GM18951 (cell line): ENCODE measurements around the gene NUTF2.
"Not testable (repeated sequence)": the region's sequence is repeated elsewhere in the genome, so short reads cannot be mapped to it uniquely, and the experiment has no call there.

Experiments used
- POLR2A ChIP-seq: IDR thresholded peaks from 4 replicates; pipeline ENCODE4 v1.6.1; 2011; ENCODE audit warnings: mild to moderate bottlenecking; ENCODE audit not compliant: insufficient read length, insufficient read depth; ENCODE audit errors: extremely low read depth
- in situ Hi-C: fragments of 300-500 bp; cut with MboI; formaldehyde crosslinking; loops from one replicate; pipeline ENCODE4 v1.12.0; 2022; ENCODE audit warnings: low sequenced_read_pairs, mixed read lengths, inconsistent platforms; ENCODE audit not compliant: unreplicated experiment

The NUTF2 gene

DNA sequence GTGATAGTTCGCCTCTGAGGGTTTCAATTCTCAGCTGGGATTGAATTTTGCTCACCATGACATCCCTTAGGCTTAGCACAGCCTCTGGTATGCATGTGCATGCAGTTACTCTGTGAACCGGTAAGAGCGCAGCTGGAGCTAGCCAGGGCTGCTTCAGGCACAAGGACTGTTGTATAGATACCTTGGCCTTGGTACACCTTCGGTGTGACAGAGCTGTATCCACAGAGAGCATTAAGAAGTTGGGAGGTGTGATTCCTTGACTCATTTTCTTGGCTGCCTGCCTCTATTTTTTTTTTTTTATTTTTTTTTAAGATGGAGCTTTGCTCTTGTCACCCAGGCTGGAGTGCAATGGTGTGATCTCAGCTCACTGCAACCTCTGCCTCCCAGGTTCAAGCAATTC is 2.2 kb upstream of the NUTF2 start:
- TF ChIP-seq POLR2A: no peak
- in situ Hi-C loops: no loop called here

DNA sequence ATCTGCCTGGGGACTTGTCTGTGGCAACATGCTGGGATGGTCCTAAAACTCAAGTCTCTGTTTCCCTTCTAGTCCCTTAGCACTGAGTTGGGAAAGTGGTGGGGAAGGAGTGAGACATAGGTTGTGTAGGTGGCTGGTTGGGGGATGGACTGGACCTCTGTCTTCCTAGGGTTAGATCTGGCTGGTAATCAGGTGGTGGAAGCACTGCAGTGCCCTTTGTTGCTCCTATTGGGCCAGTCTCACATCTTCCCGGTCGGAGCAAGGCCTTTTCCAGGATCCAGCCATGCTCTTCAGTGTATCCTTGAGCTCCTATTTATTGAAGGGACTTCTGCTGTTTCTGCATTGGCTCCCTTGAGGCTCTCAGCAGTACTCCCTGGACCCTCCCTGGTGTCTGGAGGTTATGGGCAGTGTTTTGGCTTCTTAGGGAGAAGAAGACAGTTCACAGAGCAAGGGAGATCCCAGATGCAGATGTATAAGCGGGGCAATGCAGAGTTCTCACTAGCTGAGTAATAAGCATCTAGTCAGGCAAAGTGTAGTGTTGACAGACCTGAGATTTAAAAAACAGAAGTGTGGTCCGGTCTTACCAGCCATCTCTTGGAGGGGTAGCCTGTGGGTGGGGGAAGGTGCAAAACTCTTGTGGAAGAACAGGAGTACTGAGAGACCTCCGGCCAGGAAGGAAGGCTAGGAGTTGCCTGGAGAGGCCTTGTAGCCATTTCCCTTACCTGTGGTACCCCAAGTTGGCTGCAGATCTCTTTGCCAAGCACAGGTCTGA is 1.3 kb upstream of the NUTF2 start:
- no peak for TF ChIP-seq POLR2A
- in situ Hi-C loops: no loop called here

DNA sequence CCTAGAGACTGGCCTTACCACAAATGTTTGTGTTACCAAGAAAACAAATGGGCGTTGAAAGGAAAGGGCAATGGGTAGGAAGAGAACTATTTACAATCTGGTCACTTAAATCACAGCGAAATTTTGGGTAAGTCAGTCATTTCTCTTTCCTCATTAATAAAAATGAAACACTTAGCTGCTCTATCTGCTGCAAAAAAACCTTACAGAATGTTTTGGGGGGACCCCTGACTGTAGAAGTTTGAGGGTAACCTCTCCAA is 742 bp upstream of the NUTF2 start:
- no peak for TF ChIP-seq POLR2A
- in situ Hi-C loops: no loop called here

DNA sequence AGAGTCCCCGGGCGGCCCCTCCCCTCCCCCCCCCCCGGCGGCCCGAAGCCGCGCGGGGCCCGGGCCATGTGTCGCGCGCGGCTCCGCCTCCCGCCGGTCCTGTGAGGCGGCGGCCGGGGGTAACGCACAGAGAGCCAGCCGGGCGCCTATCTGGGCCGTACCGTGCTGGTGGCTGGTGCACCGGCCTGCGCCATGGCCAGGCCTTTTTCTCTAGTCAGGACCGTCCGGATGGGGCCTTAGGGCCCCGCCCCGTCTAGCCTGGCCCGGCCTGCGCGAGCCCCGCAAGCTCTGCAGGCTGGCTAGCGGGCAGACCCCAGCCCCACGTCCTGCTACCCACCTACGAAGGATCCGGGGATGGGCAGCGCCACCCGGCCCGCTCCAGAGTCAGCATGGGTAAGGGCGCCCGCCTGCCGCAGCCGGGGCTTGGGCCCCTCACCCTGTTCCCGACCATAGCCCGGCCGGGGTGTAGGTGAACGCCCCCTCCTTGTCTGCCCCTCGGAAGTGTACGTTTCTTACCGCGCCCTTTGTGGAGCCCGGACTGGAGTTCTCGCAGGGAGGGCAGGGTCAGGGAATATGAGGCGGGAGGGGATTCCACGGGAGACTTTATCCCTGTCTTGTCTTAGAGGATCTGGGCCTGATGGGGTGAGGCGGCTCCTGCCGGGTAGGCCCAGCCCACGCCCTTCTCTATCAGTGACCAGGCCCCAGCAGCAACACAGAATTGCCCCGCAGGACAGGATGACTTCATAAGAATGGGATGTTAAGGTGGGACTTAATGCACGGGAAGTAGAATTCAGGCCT is 530 bp downstream of the NUTF2 start, which contains the start of gene CENPT:
Gene CENPT (minus strand): TSS at position 630 of the 798 bp plus-strand sequence. CDS start 13,834 bp downstream, outside the sequence.
- in situ Hi-C loops: no loop called here
- no peak for TF ChIP-seq POLR2A

DNA sequence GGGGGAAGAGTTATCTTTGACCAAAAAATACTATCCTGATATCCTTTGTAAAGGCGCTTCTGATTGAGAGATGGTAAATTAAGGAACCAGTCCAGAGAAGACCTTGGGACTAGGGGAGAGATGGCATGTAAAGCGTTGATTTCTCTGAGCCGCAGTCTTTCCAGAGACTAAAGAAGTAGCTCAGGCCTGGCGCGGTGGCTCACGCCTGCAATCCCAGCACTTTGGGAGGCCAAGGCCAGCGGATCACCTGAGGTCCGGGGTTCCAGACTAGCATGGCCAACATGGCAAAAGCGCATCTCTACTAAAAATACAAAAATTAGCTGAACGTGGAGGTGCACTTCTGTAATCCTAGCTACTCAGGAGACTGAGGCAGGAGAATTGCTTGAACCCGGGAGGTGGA is 1.4 kb downstream of the NUTF2 start:
- no peak for TF ChIP-seq POLR2A
- in situ Hi-C loops: no loop called here

DNA sequence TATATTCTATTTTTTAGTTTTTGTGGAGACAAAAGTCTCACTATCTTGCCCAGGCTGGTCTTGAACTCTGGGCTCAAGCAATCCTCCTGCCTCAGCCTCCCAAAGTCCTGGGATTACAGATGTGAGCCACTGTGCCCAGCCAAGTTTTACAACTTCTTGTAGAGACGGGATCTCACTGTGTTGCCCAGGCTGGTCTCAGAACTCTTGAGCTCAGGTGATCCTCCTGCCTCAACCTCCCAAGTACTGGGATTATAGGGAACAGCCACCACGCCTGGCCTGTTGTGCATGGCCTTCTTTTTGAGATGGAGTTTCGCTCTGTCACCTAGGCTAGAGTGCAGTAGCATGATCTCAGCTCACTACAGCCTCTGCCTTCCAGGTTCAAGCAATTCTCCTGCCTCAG is 6.9 kb downstream of the NUTF2 start:
- no peak for TF ChIP-seq POLR2A
- in situ Hi-C loops: no loop called here

DNA sequence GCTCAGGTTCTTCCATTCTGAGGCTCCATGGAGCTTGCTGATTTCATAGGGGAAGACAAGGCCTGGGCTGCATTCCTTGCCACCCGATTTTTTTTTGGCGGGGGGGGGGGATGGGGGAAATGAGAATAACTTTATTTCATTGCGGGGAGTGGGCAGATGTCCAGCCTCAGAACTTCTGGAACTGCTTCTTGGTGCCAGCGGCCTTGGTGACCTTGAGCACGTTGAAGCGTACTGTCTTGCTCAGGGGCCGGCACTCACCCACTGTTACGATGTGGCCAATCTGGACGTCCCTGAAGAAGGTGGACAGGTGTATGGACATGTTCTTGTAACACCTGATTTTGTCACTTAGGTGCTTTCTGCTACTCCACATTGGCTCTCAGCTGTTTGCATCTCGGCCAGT is 9.1 kb downstream of the NUTF2 start:
- in situ Hi-C loops: no loop called here
- no peak for TF ChIP-seq POLR2A

DNA sequence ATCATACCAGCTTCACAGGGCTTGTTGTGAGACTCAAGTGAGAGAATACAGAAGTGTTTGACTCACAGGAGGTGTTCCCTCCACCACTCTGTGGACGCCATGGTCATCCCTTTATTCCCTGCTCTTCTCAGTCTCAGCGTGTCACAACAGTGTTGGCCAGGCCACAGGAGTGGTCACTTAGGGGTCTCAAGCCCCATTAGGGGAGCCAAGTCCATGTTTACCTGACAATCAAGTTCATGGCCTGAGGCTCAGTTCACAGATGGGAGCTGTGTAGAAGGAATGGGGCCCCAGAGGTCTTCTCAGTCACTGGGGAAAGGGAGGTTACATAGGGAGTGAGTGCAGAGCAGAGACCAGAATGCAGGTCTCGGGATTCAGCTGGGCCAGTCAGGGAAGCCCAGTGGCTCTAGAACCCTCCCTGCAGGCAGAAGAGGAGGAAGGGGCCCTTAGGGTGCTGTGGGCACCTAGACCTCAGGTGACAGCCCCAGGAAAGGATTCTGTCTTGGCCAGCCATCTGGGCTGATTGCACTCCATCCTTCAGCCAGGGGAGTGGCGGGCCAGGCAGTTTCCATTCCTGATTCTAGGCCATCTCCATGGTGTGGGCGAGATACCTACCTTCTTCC is 10.3 kb downstream of the NUTF2 start:
- in situ Hi-C loops: no loop called here

DNA sequence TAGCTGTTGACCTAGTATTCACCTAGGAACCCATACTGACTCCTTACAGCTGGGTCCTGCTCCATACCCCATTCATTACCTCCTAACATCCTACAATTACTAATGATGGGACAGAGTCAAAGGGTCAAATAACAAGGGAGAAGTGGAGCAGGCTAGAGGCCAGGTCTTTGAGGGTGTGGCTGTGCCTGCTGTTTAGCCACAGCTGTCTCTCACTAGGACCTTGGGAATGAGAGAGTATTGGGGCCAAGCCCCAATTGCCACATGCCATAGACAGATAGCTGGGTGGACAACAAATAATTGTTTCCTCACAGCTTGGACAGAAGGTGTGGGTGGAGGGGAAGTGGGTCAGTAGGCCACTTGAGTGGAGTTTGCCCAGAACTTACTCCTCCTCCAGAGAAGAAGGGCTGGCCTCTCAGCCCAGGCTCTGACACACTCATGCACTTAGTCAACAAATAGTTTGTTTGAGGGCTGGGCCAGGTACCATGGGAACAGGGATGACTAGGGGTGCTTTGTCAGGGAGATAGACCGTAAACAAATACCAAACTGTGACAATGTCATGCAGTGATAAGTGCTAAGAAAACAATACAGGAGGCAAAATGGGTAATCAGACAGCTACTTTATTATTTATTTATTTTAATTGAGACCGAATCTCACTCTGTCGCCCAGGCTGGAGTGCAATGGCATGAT is 11.0 kb downstream of the NUTF2 start:
- in situ Hi-C loops: no loop called here
- no peak for TF ChIP-seq POLR2A

More for the DNA sequence above, 10.3 kb downstream of the NUTF2 start:
- no peak for TF ChIP-seq POLR2A

DNA sequence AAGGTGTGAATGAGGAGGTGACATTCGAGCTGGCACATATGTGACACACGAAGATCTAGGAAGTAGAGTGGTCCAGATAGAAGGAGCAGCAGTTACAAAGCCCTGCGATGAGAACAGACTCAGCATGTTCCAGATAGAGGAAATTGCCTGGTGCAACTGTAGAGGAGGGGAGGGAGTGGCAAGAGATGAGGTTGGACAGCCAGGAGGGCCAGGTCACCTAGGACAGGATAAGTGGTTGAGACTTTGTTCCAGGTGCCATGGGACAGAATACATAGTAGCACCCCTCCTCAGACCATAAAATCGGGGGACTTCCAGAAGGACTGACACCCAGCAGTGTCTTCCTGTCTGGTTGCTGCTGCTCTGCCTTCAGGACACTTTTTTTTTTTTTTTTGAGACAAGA is 11.8 kb downstream of the NUTF2 start:
- in situ Hi-C loops: no loop called here
- no peak for TF ChIP-seq POLR2A

DNA sequence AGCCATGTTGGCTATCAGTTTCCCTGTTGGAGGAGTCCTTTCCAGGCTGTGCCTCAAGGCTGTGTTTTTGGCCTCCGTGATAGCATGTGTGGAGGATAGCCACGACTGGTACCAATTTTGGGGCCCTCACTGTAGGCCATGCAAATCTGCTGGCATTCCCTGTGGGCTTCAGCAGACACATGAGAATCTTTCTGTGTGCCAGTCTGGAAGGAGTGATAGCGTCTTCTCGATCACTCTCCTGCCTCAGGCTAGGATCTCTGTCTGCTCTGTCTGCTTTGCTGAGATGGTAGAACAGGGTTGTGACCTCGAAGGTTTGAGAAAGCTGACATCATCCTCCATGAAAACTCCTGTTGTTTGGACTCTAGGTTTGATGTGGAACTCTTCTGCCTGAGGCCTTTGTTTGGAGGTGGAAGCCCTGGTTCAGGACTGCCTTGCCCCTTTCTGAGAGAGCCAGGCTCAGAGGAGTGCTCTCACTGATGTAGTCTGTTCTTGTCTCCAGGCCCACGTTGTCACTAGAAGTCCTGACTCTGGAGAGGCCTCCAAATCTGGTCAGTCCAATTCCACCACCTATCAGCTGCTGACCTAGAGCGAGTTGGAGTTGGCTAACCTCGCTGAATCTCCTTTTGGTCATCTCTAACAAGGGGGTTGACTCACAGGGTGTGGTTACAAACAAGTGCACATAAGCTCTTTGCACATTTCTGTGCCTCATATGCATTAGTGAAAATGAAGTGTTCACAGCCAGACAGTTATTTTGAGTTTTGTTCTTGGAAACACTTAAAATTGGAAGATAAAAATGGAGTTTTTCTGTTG is 14.1 kb downstream of the NUTF2 start:
- TF ChIP-seq POLR2A: no peak
- in situ Hi-C loops: no loop called here

DNA sequence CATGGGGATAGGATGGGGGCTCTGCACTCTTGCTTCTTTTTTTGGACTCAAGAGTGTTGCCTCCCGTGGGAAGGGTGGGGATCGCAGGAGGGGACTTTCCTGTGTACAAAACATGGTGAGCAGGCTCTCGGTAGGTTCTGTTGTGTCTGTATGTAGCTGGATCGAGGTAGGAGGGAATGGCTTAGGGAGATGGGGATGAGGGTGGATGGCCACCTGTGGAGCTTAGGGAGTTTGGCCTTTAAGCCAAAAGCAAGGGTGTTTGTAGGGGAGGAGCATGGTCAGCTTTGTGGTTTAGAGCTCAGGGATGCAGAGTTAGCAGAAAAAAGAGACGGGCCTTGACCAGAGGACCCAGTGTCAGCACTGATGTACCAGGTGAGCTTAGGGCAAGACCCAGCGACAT is 15.1 kb downstream of the NUTF2 start:
- in situ Hi-C loops: no loop called here
- no peak for TF ChIP-seq POLR2A

DNA sequence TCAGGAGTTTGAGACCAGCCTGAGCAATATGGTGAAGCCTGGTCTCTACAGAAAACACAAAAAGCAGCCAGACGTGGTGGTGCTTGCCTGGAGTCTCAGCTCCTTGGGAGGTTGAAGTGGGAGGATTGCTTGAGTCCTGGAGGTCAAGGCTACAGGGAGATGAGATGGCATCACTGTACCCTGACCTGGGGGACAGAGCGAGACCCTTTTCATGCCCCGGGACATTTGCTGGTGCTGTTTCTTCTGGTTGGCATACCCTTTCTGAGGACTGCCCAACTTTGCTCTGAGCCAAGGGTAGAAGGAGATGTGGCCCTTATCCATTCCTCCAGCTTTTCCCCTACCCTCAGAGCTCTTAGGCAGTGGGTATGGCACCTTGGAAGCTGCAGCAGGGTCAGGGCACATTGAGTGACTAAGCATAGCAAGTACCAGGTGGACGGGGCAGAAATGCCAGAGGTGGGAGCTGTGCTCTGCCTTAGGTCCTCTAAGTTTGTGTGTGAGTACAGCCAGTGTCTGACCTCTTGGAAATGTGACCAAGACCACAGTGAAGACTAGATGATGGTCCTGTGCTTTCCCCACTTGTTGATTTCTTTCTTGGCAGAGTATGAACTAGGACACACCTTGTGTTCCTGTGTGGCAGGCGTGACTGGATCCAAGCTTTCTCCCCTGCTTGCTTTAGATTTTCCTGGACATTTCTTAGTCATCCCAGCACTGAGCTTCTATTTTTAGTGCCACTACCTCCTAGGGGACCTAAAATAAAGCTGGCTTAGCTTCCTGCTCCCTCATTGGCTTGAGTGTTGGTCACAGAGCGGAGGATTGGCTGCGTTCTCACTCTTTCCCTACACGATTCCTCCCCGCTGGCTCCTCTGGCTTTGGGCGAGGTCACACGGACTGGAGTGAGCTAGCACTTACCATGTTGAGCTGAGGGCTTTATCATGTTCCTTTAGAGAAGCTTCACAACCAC is 16.2 kb downstream of the NUTF2 start:
- no peak for TF ChIP-seq POLR2A
- in situ Hi-C loops: no loop called here

DNA sequence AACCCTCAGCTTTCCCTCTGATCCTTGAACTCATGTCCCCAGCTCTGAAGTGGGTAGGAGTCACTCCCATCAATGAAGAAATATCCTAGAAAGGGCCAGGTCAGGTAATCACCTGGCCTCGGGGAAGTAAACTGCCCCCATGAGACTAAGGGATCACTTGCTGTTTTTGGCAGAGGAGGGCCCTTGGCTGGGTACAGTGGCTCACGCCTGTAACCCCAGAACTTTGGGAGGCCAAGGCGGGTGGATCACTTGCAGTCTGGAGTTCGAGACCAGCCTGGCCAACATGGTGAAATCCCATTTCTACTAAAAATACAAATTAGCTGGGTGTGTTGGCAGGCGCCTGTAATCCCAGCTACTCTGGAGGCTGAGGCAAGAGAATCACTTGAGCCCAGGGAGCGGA is 17.3 kb downstream of the NUTF2 start:
- in situ Hi-C loops: not testable (repeated sequence)
